GM12874 (cell line): ENCODE results near the gene PDPN.

Experiments
- TF ChIP-seq, protein P1 (sequence below): IDR thresholded peaks from 2 replicates; pipeline ENCODE4 v1.5.1; 2011; ENCODE audit warnings: low read depth, mild to moderate bottlenecking, control low read depth, low read length, moderate library complexity; ENCODE audit not compliant: insufficient read depth

The PDPN gene

DNA sequence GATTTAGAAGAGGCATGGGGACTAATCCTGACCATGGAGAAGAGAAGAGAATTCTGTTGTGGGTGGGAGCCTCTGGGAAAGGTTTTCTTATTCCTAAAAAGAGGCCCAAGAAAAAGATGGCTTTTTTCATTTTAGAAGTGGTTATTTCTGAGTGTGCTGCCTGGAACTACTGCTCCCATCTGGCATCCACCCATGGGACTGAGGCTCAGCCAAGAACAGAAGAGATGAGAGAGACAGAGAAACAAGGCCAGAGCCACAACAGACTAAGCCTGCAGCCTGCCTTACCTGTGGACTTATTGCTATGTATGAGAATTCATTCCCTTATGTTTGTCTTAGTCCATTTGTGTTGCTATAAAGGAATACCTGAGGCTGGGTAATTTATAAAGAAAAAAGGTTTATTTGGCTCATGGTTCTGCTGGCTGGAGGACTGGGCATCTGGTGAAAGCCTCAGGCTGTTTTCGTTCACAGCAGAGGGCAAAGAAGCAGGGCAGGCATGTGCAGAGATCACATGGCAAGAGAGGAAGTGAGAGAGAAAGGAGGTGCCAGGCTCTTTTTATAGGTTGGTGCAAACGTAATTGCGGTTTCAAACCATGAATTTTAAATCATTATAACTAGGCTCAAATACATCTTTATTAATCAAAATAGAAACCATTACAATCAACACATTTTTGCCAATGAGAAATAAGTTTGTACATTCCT is 58.8 kb downstream of the PDPN start:
- TF ChIP-seq, protein P1, sequence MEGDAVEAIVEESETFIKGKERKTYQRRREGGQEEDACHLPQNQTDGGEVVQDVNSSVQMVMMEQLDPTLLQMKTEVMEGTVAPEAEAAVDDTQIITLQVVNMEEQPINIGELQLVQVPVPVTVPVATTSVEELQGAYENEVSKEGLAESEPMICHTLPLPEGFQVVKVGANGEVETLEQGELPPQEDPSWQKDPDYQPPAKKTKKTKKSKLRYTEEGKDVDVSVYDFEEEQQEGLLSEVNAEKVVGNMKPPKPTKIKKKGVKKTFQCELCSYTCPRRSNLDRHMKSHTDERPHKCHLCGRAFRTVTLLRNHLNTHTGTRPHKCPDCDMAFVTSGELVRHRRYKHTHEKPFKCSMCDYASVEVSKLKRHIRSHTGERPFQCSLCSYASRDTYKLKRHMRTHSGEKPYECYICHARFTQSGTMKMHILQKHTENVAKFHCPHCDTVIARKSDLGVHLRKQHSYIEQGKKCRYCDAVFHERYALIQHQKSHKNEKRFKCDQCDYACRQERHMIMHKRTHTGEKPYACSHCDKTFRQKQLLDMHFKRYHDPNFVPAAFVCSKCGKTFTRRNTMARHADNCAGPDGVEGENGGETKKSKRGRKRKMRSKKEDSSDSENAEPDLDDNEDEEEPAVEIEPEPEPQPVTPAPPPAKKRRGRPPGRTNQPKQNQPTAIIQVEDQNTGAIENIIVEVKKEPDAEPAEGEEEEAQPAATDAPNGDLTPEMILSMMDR = no peak

DNA sequence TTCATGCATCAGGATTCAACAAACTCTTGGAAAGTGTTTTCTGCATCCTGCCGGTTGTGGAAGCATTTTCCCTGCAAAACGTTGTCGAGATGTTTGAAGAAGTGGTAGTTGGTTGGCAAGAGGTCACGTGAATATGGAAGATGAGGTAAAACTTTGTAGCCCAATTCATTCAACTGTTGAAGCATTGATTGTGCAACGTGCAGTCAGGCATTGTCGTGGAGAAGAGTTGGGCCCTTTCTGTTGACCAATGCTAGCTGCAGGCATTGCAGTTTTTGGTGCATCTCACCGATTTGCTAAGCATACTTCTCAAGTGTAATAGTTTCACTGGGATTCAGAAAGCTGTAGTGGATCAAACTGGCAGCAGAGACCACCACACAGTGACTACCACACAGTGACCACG is 59.4 kb downstream of the PDPN start:
- TF ChIP-seq, protein P1 = no peak

- TF ChIP-seq, protein P1 = no peak
These were observed 62.9 kb downstream of the PDPN start for GRCh38 chr1:13646521-13646920.

DNA sequence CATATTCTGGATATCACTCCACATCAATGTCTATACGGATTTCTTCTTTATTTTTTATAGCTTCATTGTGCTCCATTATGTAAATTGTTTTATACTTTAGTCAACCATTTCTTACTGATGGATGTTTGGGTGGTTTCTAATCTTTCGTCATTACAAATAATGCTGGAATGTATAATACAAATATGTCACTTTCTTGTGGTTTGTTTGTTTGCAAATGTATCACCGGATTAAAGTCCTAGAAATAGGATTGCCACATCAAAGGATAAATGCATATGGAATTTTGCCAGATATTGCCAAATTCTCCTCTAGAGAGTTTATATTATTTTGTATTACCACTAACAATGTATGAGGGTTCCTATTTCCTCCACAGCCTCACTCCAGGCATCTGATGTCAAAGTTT is 67.6 kb downstream of the PDPN start:
- TF ChIP-seq, protein P1 = no peak

DNA sequence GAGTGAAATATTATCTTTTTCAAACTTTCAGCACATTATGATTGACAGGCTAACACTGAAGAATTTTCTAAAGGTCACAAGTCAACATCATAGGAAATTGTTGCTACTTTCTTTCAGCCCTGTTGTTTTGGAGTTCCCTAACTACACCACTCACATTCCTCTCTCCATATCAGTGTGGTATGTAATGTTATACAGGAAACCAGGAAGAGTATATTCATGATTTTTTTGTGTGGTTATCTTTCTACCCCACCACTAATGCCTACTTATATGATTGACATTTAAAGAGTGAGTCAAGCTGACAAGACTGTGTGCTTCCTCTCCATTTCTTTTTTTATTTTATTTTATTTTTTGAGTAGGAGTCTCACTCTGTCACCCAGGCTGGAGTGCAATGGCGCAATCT is 68.6 kb downstream of the PDPN start:
- TF ChIP-seq, protein P1 = no peak

DNA sequence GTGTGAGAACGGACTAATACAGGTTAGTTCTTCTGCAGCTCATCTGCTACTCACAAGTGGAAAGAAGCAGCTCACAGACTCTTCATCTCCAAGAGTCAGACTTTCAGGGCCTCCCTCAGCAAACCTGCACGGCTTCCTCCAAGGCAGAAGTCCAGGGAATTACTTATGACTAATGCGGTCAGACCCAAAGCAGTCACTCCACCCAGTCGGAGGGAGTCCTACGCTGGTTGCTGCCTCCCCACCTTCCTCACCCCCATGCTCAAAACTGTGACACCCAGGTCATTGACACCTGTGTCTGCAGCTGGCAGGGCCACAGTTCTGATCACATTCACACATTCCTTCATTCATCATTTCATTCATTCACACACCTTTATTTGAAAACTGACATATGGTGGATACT is 77.9 kb downstream of the PDPN start:
- TF ChIP-seq, protein P1 = no peak

GRCh38 chr1:13662493-13662892 is 78.9 kb downstream of the PDPN start:
- TF ChIP-seq, protein P1 = no peak
